Measurements from ENCODE around the gene MORN5.

- TF ChIP-seq POLR2A (IDR thresholded peaks at IDR 0.05; ENCODE audit: low read depth, low read length) (no peak), SPI1 (IDR thresholded peaks at IDR 0.05; ENCODE audit: low read depth, low read length) (no peak), POLR2AphosphoS5 (IDR thresholded peaks at IDR 0.05; ENCODE audit: low read depth, low read length) (no peak), TAF1 (IDR thresholded peaks at IDR 0.05; ENCODE audit: low read depth, low read length) (no peak), PAX5 (IDR thresholded peaks at IDR 0.05; ENCODE audit: insufficient read depth, low read length, severe bottlenecking) (no peak)
Measured at GRCh38 chr9:122244349-122244748, 84.6 kb downstream of the MORN5 start.

Measured in GM12891 (cell line).